ENCODE results near the gene ITPR1.

ITPR1 gene

DNA sequence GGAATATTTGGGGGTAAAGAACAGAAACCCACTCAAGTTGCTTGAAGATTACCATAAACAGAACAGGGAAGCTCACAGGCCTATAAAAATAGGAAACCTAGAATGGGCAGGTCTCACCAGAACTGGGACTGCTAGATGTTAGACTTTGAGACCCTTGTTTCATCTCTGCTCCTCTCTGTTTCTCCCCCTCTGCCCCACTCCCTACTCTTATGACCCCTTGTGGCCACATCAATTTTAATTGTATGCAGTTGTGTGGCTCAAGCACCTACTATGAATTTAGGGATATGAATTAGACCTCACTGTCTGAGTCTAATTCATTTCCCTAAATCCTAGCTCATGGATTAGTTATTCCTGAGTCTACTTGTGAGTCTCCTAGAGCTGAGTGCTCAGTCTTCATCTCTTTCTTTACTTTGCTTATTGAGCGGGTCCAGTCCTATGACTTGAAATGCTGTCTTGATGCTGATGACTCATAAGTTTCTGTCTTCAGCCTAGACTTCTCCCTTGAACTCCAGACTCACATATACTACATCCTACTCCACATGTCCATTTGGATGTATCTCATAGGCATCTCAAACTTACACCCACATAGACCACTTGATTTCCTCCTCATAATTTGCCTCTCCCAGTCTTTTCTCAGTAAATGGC is 78.7 kb downstream of the ITPR1 start:
- H3K9me3 ChIP-seq (ENCODE audit: control insufficient read depth, insufficient read depth, low read length) = no peaks in the 10 kb centered on the region
- H3K4me1 ChIP-seq (ENCODE audit: control insufficient read depth, insufficient read depth, low read length) = no peaks in the 10 kb centered on the region
- no peaks in the 10 kb centered on the region for H3K36me3 ChIP-seq (ENCODE audit: control insufficient read depth, insufficient read depth, low read length)
- H3K9ac ChIP-seq (ENCODE audit: low read depth, low read length) = no peak overlapping the region
- no peaks in the 10 kb centered on the region for H3K27me3 ChIP-seq (ENCODE audit: control insufficient read depth, insufficient read depth, low read length)
- H3K4me3 ChIP-seq (ENCODE audit: low read depth, low read length) = no peak overlapping the region

DNA sequence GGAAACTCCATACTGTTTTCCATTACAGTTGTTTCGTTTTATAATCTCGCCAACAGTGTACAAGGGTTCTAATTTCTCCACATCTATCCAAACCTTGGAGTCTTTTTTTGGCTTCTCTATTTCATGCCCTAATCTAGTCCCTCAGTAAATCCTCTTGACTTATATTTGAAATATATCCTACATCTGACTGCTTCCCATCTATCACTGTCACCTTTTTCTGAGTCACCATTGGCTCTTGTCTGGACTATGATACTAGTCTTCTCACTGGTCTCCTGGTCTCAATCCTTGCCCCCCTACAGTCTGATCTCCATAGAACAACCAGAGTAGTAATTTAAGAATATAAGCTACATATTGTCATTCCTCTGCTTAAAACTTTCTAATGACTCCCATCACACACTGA is 80.0 kb downstream of the ITPR1 start:
- no peaks in the 10 kb centered on the region for H3K9me3 ChIP-seq (ENCODE audit: control insufficient read depth, insufficient read depth, low read length)
- no peaks in the 10 kb centered on the region for H3K4me1 ChIP-seq (ENCODE audit: control insufficient read depth, insufficient read depth, low read length)
- H3K4me3 ChIP-seq (ENCODE audit: low read depth, low read length) = no peak overlapping the region
- no peaks in the 10 kb centered on the region for H3K27me3 ChIP-seq (ENCODE audit: control insufficient read depth, insufficient read depth, low read length)
- H3K9ac ChIP-seq (ENCODE audit: low read depth, low read length) = no peak overlapping the region
- no peaks in the 10 kb centered on the region for H3K36me3 ChIP-seq (ENCODE audit: control insufficient read depth, insufficient read depth, low read length)

DNA sequence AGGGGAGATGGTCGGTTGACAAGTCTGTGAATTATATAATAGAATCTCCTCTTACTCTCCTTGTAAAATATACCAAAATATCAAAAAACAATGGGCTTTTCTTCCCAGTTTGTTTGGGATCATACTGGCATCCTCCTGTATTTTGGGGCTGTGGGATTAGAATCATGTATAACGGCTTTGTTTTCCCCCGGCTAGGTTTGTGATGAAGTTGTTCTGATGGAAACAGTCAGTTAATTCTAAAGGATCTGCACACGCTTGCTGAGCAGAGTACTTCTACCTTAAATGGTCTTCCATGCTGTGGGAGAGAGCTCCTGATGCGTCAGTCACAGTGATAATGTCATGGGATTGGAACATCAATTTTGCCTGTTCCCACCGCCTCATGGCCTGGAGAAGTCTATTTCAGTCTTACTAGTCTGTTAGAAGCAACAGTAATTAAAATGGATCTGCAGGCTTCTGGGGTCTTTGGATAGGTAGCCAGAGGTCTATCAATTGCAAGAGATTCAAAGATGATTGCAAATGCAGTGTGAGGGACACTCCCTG is 81.3 kb downstream of the ITPR1 start:
- Histone ChIP-seq H3K27me3 (ENCODE audit: control insufficient read depth, insufficient read depth, low read length) (no peaks in the 10 kb centered on the region), H3K36me3 (ENCODE audit: control insufficient read depth, insufficient read depth, low read length) (no peaks in the 10 kb centered on the region), H3K9ac (ENCODE audit: low read depth, low read length) (no peak overlapping the region), H3K9me3 (ENCODE audit: control insufficient read depth, insufficient read depth, low read length) (no peaks in the 10 kb centered on the region), H3K4me1 (ENCODE audit: control insufficient read depth, insufficient read depth, low read length) (no peaks in the 10 kb centered on the region), H3K4me3 (ENCODE audit: low read depth, low read length) (no peak overlapping the region)

- H3K36me3 ChIP-seq (ENCODE audit: control insufficient read depth, insufficient read depth, low read length) = no peaks in the 10 kb centered on the region
- H3K4me1 ChIP-seq (ENCODE audit: control insufficient read depth, insufficient read depth, low read length) = no peaks in the 10 kb centered on the region
- H3K9ac ChIP-seq (ENCODE audit: low read depth, low read length) = no peak overlapping the region
- no peaks in the 10 kb centered on the region for H3K9me3 ChIP-seq (ENCODE audit: control insufficient read depth, insufficient read depth, low read length)
- no peak overlapping the region for H3K4me3 ChIP-seq (ENCODE audit: low read depth, low read length)
- H3K27me3 ChIP-seq (ENCODE audit: control insufficient read depth, insufficient read depth, low read length) = no peaks in the 10 kb centered on the region
These were observed 82.2 kb downstream of the ITPR1 start for GRCh38 chr3:4575381-4575780.

- H3K4me3 ChIP-seq (ENCODE audit: low read depth, low read length) = no peak overlapping the region
These were observed 84.6 kb downstream of the ITPR1 start for GRCh38 chr3:4577721-4578120.

DNA sequence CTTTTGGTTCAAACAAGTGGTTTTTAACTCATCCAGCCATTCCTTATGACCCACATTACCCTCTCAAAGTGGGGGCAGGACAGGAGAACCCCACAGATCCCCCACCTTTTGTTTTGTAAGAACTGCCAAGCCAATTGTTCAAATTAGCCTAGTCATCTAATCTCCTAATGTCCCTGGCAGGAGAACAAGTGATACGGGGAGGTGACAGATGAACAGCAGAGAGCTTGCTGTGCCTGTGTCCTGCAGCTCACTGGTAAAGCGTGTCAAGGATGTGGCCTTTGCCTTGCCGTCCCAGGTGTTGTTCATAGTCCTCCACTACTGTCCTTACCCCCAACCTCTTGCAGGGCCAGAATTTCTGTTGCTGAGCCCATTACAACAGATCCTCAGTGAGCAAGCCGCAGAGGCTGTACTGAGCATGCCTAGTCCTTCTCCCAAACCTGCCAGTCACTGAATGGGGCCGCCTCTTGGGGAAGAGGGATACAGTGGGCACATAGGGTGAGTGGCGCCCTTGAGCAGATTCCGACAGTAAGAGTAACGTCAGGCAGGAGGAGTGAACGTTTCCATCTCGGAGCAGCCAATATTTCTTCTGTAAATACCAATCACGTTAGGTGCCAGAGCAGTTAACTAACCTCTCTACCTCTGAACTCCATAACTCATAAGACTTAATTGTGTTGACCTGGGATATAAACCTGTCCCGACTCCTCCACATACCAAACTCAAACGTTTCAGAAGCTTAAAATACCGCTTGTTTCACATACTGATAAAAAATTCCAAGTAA is 87.4 kb downstream of the ITPR1 start:
- Histone ChIP-seq H3K27me3 (ENCODE audit: control insufficient read depth, insufficient read depth, low read length) (no peaks in the 10 kb centered on the region), H3K4me3 (ENCODE audit: low read depth, low read length) (no peak overlapping the region), H3K9ac (ENCODE audit: low read depth, low read length) (no peak overlapping the region), H3K4me1 (ENCODE audit: control insufficient read depth, insufficient read depth, low read length) (peaks cover 8% of the 10 kb centered on the region), H3K36me3 (ENCODE audit: control insufficient read depth, insufficient read depth, low read length) (no peaks in the 10 kb centered on the region), H3K9me3 (ENCODE audit: control insufficient read depth, insufficient read depth, low read length) (no peaks in the 10 kb centered on the region)

More at GRCh38 chr3:4577721-4578120, 84.6 kb downstream of the ITPR1 start:
- no peaks in the 10 kb centered on the region for H3K36me3 ChIP-seq (ENCODE audit: control insufficient read depth, insufficient read depth, low read length)
- no peak overlapping the region for H3K9ac ChIP-seq (ENCODE audit: low read depth, low read length)
- H3K4me1 ChIP-seq (ENCODE audit: control insufficient read depth, insufficient read depth, low read length) = peaks cover 4% of the 10 kb centered on the region
- H3K27me3 ChIP-seq (ENCODE audit: control insufficient read depth, insufficient read depth, low read length) = no peaks in the 10 kb centered on the region
- no peaks in the 10 kb centered on the region for H3K9me3 ChIP-seq (ENCODE audit: control insufficient read depth, insufficient read depth, low read length)

DNA sequence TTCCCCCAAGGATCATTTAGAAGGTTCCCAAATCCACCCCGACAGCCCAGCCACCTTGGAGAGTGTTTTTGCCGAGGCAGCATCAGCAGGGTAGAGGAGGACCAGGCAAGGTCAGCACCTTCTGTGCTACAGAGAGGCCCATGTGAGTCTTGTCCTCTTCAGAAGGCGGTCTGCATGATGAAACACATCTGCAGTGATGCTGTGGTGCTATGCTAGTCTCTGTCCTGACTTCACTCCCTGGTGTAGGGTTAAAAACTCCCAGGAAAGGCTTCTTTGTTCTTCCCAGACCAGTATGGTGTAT is 87.9 kb downstream of the ITPR1 start:
- Histone ChIP-seq H3K9ac (ENCODE audit: low read depth, low read length) (no peak overlapping the region), H3K9me3 (ENCODE audit: control insufficient read depth, insufficient read depth, low read length) (no peaks in the 10 kb centered on the region), H3K36me3 (ENCODE audit: control insufficient read depth, insufficient read depth, low read length) (no peaks in the 10 kb centered on the region), H3K27me3 (ENCODE audit: control insufficient read depth, insufficient read depth, low read length) (no peaks in the 10 kb centered on the region), H3K4me1 (ENCODE audit: control insufficient read depth, insufficient read depth, low read length) (peaks cover 8% of the 10 kb centered on the region), H3K4me3 (ENCODE audit: low read depth, low read length) (no peak overlapping the region)

DNA sequence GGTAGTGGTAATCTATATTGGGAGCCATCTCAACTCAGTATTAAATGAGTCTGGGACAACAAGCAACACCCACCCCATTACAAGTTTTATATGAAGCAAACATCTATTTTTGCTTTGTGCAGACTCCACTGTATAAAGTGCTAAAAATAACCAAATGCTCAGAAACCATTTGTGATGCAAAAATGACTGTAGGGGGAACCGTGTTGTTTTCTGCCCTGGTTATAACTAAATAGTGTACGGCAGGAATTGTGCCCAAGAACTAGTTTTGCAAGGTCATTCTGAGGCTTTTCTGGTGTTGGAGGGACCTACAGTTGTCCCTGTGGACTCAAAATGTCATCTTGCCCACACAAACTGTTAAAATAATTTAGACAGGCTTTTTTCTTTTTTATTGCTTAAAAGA is 88.3 kb downstream of the ITPR1 start:
- H3K4me1 ChIP-seq (ENCODE audit: control insufficient read depth, insufficient read depth, low read length) = peaks cover 8% of the 10 kb centered on the region
- no peaks in the 10 kb centered on the region for H3K36me3 ChIP-seq (ENCODE audit: control insufficient read depth, insufficient read depth, low read length)
- H3K27me3 ChIP-seq (ENCODE audit: control insufficient read depth, insufficient read depth, low read length) = no peaks in the 10 kb centered on the region
- no peak overlapping the region for H3K4me3 ChIP-seq (ENCODE audit: low read depth, low read length)
- H3K9ac ChIP-seq (ENCODE audit: low read depth, low read length) = no peak overlapping the region
- no peaks in the 10 kb centered on the region for H3K9me3 ChIP-seq (ENCODE audit: control insufficient read depth, insufficient read depth, low read length)

DNA sequence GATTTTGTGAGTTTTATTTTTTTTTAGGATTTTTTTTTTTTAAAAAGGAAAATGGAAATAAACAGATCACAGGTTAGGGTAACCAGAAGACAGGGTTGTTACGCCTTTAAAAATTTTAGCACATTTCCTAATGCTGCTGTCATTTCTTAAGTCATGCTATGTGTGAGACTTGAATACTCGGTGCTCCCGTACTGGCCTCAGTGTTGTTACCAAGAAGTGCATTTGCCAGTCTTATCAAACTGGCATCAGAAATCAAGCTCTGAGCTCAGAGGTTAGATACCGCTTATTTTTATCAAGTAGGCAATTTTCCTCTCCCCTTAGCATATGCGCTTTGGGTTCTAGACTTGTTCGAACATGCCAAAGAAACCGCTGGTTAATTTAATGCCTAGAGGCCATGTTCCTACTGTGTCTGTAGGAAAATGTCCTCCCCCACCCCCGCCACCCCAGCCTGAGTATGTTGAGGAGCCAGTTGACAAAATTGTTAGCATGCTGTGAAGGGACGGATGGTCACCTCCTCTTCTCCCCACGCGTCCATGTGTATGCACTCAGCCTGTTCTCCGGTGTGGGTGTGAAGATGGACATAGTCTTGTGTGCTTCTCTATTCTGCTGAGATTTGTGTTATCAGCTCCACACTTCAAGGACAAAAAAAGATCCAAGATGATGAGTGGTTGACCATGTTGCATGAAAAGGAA is 88.9 kb downstream of the ITPR1 start:
- Histone ChIP-seq H3K4me1 (ENCODE audit: control insufficient read depth, insufficient read depth, low read length) (peaks cover 8% of the 10 kb centered on the region), H3K27me3 (ENCODE audit: control insufficient read depth, insufficient read depth, low read length) (no peaks in the 10 kb centered on the region), H3K4me3 (ENCODE audit: low read depth, low read length) (no peak overlapping the region), H3K9me3 (ENCODE audit: control insufficient read depth, insufficient read depth, low read length) (no peaks in the 10 kb centered on the region), H3K36me3 (ENCODE audit: control insufficient read depth, insufficient read depth, low read length) (no peaks in the 10 kb centered on the region), H3K9ac (ENCODE audit: low read depth, low read length) (no peak overlapping the region)

DNA sequence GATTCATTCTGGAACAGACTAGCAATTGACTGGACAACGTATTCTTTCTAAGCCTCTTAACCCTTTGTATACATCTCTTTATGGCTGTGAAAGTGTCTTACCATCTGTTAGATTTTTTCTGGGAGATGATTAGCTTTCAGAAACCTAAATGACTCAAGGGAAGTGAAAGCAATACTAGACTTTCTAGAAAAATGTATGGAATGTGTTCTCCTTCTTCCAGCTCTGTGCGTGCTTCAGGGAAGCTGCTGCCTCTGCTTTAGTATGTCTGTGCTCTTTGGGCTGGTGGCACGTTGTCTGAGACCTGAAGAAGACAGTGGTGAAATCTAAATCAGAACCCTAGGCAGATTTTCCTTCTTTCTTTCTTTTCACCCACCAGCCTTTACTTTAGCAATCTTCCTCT is 89.5 kb downstream of the ITPR1 start:
- Histone ChIP-seq H3K4me1 (ENCODE audit: control insufficient read depth, insufficient read depth, low read length) (peaks cover 8% of the 10 kb centered on the region), H3K4me3 (ENCODE audit: low read depth, low read length) (no peak overlapping the region), H3K9me3 (ENCODE audit: control insufficient read depth, insufficient read depth, low read length) (no peaks in the 10 kb centered on the region), H3K9ac (ENCODE audit: low read depth, low read length) (no peak overlapping the region), H3K36me3 (ENCODE audit: control insufficient read depth, insufficient read depth, low read length) (no peaks in the 10 kb centered on the region), H3K27me3 (ENCODE audit: control insufficient read depth, insufficient read depth, low read length) (no peaks in the 10 kb centered on the region)

- H3K4me1 ChIP-seq (ENCODE audit: control insufficient read depth, insufficient read depth, low read length) = peaks cover 8% of the 10 kb centered on the region
- no peaks in the 10 kb centered on the region for H3K36me3 ChIP-seq (ENCODE audit: control insufficient read depth, insufficient read depth, low read length)
- no peak overlapping the region for H3K4me3 ChIP-seq (ENCODE audit: low read depth, low read length)
- no peaks in the 10 kb centered on the region for H3K9me3 ChIP-seq (ENCODE audit: control insufficient read depth, insufficient read depth, low read length)
- no peak overlapping the region for H3K9ac ChIP-seq (ENCODE audit: low read depth, low read length)
- no peaks in the 10 kb centered on the region for H3K27me3 ChIP-seq (ENCODE audit: control insufficient read depth, insufficient read depth, low read length)
These were observed 90.3 kb downstream of the ITPR1 start for GRCh38 chr3:4583416-4583815.

Measured in iPS-15b (cell line).